GM18909 (cell line): Measurements from ENCODE around the gene RAPGEF6.

Experiments
- ATAC-seq: cut with Tn5 transposase; IDR thresholded peaks from one replicate; pipeline ENCODE4 v1.9.1; 2021; ENCODE audit warnings: mild to moderate bottlenecking; ENCODE audit not compliant: unreplicated experiment, poor library complexity

The RAPGEF6 gene

GRCh38 chr5:131563434-131564228 is 71.4 kb downstream of the RAPGEF6 start:
- no peak for ATAC-seq

DNA sequence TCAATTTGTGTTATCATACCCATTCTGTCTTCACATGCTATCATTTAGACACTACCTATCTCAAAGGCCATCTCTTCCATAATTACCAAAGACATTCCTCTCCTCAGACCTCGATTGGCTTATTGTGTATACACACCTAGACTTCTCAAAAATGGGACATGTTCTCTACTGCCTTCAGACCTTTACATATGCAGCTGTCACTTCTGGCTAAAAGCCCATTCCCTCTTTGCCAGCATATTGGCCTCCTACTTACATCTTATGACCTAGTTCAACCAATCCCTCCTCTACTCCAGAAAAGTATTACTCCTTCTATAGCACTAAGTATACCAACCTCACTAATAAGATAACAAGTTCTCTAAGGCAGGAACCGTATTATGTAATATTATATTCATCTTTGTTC is 84.4 kb downstream of the RAPGEF6 start:
- ATAC-seq: no peak

GRCh38 chr5:131548176-131548575 is 86.9 kb downstream of the RAPGEF6 start:
- ATAC-seq: peak; percentile 51

- ATAC-seq: no peak
Measured at GRCh38 chr5:131545845-131546244, 89.2 kb downstream of the RAPGEF6 start.

DNA sequence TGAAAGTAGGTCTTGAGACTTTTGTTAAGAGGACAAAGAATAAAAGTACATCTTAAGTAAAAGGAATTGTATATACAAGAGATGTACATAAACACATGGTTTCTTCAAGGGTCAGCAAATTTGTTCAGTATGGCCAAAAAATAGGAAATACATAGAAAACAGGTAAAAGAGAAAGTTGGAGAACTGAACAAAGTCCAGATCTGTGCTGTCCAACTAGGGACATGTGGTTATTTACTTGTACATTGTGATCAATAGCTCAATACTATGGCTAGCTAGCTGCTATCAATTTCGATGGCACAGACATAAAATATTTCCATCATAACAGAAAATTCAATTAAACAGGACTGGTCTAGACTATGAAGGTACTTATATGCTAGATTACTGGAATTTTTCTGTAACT is 92.3 kb downstream of the RAPGEF6 start:
- no peak for ATAC-seq

GRCh38 chr5:131541762-131542161 is 93.3 kb downstream of the RAPGEF6 start:
- no peak for ATAC-seq

DNA sequence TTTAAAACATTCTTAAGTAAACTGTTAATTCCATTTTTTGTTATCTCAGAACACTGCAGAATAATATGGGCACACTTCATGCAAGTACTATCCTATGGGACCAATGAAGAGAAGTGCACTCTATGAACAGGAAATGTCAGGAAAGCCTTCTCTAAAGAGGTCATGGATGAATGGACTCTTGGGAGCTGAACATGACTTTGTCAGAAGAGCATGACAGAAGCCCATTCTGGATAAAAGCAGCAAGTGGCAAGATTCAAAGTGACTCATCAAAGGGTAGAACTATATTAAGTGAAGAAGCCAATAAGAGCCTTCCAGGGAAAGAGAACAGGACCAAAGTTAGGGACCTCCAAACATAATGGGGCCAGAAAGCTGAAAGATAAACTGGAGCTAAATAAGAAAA is 94.0 kb downstream of the RAPGEF6 start:
- no peak for ATAC-seq

DNA sequence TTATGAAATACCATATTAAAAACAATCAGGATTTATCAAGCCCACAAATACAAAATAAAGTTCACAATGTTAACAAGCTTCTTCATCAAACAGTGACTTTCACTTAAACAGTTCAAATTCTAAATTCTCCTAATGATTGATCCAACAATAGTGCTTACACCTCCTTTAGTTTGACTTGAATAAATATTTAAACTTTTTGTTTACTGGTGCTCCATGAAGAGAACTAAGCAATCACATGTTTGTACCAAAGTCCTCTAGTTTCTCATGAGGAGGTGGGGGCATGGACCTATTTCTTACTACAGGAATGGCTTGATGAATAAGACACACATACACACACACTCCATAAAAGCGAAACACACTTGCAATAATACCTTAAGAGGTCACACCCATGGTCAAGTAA is 95.8 kb downstream of the RAPGEF6 start:
- no peak for ATAC-seq

DNA sequence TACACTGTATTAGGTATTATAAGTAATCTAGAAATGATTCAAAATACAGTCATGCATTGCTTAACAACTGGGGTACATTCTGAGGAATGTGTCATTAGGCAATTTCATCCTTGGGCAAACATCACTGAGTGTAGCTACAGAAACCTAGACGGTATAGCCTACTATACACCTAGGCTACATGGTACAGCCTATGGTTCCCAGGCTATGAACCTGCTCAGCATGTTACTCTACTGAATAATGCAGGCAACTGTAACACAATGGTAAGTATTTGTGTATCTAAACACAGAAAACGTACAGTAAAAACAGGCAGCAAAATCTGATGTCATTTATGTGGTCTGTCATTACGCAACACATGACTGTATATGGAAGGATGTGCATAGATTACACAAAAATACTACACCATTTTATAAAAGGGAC is 96.8 kb downstream of the RAPGEF6 start:
- no peak for ATAC-seq

- ATAC-seq: no peak
Measured at GRCh38 chr5:131536850-131537448, 98.1 kb downstream of the RAPGEF6 start.

- ATAC-seq: peak; percentile 96
Measured at GRCh38 chr5:131536211-131536826, 98.7 kb downstream of the RAPGEF6 start.

DNA sequence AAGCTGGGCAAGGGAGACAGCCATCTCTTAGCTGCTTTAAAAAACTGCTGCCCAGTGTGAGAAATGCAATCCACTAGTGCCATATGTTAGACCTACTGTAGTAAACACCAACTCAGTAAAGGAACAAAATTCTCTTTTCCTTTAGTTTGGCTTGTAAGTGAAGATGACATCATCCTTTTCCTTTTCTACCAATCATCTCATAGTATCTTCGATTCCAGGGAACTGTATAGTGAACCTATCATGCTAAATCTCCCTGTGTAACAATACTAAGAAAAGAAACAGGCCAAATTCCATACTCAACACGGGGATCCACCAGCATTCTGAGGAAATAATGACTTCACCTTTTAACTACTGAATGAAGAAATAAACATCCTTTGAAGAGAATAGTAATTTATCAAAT is 100.1 kb downstream of the RAPGEF6 start:
- no peak for ATAC-seq

- no peak for ATAC-seq
Measured at GRCh38 chr5:131533836-131534235, 101.2 kb downstream of the RAPGEF6 start.

- no peak for ATAC-seq
Measured at GRCh38 chr5:131532031-131532640, 102.9 kb downstream of the RAPGEF6 start.

DNA sequence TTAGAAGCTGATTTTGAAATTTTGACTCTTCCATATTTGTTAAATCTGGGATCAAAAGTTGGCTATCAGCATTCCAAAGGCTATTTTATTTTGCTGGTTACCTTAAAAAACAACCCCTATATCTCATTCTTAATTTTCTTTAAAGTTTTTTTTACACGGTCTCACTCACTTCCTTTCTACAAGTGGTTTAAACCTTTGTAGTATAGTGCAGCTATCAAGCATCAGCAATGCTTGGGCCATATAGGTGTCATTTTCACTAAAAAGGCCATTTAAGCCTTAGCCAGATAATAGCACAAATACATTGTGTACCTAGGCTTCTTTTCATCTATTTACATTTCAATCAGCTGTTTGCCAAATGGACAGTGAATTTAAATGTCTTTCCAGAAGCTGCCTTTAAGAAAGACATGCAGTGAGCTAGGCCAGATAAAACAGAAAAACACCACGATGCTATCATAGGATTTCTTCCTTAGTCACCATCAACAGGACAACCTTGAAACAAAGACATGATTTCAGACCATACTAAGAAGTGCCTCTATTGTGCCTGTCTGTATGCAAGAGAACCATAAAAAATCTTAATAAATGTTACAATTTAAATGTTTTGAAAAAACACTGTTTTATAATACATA is 104.2 kb downstream of the RAPGEF6 start:
- ATAC-seq: no peak

DNA sequence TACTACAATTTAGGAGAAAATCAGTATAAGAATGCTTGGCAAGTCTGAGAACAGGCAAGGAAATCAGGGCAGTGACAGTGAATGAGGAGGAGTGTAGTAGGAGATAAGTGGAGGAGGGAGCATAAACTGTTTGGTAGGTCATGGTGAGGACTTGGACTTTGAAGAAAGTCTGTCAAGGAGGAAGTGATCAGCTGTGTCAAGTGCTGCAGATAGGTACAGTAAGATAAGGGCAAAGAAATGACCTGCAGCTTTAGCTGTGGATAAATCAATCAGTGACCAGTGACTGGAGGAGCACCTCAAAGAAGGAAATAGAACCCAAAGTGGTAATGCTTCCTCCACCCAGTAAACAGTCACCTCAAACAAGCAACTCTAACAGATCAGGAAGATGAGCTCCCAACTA is 106.3 kb downstream of the RAPGEF6 start:
- peak; percentile 79 for ATAC-seq

- no peak for ATAC-seq
Measured at GRCh38 chr5:131525805-131526204, 109.2 kb downstream of the RAPGEF6 start.

DNA sequence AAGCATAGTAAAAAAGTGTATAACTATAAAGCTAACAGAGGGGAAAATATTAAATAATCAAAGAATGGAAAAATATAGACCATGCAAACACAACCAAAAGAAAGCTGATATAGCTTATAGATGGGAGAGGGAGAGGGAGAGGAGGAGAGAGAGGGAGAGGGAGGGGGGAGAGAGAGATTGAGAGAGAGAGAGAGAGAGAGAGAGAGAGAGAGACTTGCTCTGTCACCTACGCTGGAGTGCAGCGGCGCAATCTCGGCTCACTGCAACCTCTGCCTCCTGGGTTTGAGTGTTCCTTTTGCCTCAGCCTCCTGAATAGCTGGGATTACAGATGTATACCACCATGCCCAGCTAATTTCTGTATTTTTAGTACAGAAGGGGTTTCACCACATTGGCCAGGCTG is 110.6 kb downstream of the RAPGEF6 start:
- no peak for ATAC-seq

DNA sequence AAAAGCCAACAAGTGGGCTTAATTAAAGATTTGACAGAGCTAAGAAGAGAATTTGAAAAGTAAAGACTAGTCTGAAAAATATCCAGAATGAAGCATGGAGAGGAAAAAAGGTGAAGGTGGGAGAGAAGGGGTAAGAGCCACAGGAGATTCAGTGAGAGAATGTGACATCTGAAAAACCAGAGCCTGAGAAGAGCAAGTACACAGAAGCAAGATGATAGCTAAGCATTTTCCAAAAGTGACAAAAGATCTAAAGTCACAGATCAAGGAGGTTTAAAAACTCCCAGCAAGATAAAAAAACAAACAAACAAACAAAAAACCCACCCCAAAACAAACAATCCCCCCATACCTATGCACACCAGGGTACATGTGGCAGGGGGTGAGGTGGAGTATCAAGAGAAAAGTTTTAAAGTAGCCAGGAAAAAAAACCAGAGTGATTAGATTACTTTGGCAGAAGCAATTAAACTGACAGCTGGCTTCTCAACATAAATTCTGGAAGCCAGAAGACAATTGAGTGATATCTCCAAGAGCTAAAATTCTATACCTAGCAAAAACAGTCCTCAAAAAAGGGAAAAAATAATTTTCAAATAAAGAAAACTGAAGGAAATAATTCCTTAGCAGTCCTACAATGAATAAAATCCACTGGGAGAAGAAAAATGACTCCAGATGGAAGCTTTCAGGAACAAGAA is 111.4 kb downstream of the RAPGEF6 start:
- ATAC-seq: no peak

DNA sequence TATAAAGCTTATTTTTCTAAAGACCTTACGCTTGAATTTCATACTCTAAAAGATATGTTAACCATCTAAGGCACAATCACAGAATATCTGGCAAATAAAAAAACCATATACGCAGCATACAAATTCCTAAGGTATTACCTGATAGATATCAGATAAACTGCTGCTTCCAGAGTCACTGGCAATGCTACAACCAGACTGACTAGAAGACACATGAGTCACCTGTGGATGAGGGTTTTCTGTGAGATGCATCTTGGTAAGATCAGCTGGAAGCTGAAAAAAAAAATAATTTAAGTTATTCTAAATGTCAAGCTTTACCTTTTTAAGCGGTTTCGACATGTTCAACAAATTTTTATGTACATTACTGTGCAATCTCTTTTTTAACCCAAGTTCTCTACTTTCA is 113.8 kb downstream of the RAPGEF6 start:
- no peak for ATAC-seq
